AG10803 (cell line): ENCODE measurements around the gene RBM20.

ENCODE experiments used
- DNase-seq: peaks from one replicate; pipeline ENCODE4 v3.0.0; 2010; ENCODE audit warnings: low read depth
- H3K4me3 ChIP-seq: 2 replicates; pipeline ENCODE4 v1.5.1; 2011; ENCODE audit warnings: mild to moderate bottlenecking, low read length, control low read depth
- TF ChIP-seq, protein P1 (sequence below): conservative IDR thresholded peaks from 2 replicates; pipeline ENCODE4 v1.5.1; 2011; ENCODE audit warnings: mild to moderate bottlenecking, low read length, control low read depth, inconsistent platforms

RBM20 gene

DNA sequence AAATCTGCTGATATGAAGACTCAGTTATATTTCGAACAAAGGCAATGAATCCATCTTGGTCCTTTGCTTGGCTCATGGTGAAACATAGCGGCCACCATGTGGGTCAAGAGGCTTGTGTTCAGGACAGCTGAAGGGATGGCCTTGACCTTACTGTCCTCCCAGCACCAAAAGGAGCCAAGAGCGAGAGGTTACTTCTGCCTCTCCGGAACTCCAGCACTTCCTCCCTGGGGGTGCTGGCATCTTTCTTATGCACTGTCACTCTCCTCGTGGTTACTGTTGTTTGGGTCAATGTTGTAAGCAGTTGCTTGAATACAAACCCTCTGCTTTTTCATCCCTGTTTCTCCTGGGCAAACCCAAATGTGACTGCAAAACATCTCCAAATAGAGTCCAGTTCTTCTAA, 100.6 kb downstream of the RBM20 start:
- no peak for DNase-seq
- no peak overlapping the region for H3K4me3 ChIP-seq
- TF ChIP-seq, protein P1, sequence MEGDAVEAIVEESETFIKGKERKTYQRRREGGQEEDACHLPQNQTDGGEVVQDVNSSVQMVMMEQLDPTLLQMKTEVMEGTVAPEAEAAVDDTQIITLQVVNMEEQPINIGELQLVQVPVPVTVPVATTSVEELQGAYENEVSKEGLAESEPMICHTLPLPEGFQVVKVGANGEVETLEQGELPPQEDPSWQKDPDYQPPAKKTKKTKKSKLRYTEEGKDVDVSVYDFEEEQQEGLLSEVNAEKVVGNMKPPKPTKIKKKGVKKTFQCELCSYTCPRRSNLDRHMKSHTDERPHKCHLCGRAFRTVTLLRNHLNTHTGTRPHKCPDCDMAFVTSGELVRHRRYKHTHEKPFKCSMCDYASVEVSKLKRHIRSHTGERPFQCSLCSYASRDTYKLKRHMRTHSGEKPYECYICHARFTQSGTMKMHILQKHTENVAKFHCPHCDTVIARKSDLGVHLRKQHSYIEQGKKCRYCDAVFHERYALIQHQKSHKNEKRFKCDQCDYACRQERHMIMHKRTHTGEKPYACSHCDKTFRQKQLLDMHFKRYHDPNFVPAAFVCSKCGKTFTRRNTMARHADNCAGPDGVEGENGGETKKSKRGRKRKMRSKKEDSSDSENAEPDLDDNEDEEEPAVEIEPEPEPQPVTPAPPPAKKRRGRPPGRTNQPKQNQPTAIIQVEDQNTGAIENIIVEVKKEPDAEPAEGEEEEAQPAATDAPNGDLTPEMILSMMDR = no peak

DNA sequence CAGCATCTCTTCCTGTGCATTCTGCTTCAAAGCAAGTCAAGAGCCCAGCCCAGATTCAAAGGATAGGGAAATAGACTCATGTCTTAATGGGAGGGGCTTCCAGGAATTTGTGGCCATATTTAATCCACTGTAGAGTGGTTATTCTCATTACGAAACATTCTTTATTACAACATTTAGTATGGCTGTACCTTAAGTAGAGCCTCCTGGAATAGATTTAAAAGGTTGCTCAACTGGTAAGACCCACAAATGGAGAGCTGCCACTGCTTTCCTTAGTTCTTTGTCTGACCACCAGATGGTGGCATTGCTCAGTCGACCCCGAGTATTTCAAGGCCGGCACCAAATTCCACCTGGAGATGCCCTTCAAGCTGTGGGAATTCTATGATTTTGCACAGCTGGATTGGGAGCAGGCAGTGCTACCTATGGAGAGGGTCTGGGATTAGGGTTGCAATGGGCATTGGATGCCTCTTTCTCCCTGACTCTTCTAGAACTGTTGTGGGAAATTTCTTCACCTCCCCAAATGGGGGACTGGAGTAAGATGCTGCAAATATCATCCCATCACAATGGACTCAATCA, 102.2 kb downstream of the RBM20 start:
- no peak overlapping the region for H3K4me3 ChIP-seq
- DNase-seq = peak; percentile 80
- TF ChIP-seq, protein P1 = peak; percentile 82

DNA sequence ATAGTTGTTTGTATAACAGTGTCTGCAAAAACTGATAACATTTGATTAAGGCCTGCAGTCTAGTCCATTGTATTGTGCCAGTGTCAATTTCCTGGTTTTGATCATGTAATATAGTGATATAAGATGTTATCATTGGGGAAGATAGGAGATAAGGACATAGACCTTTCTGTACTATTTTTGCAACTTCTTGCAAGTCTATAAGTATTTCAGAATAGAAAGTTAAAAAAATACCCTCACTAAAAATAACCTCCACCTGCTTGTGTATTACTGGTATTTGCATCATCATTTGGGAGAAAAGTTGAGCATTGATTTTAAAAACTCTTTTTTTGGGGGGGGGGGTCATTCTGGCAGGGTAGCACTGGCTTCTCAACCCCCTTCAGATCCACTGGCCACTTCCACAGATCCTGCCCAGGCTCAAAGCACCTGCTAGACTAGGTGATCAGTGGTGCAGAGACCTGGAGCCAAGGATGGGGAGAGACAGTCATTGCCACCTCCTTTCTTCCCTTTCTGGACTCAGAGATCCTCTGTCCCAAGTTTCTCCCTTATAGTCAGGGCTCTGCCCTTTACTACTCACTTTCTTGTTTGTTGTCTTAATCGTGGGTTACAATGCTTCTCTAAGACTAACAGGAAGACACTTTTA, 103.0 kb downstream of the RBM20 start:
- DNase-seq = no peak
- no peak overlapping the region for H3K4me3 ChIP-seq
- TF ChIP-seq, protein P1 = no peak

DNA sequence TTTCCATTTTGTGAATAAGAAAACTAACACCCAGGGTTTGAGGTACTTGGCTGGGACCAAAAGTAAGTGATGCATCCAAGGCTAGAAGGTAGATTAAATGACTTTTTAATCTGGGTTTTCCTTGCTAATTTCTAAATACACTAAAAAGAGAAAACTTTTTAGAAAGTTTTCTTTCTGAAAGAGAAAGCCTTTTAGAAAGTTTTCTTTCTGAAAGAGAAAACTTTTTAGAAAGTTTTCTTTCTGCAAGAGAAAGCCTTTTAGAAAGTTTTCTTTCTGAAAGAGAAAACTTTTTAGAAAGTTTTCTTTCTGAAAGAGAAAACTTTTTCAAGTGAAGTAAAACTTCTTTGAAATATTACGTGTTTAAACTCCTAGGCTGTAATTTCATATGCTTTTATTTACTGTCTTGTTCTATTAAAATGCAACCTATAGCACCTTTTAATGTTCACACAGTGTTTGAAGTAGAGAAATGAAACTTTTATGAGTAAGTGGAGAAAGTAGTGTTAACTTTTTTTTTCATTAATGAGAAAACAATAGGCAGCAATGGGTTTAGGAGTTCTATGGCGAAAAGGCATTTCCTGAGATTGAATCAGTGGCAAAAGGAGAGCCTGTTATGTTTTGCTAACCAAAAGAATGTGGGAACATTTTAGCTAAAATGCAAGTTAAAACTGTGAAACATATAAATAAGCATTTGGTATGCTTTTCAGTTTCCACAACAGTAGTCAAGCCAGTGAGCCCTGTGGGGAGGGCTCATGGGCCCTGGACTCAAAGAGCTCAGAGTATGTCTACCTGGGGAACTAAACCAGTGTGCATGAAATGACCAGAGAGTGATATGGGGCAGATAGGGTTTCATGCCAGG, 103.7 kb downstream of the RBM20 start:
- TF ChIP-seq, protein P1 = no peak
- H3K4me3 ChIP-seq = no peak overlapping the region
- DNase-seq = peak; percentile 75

DNA sequence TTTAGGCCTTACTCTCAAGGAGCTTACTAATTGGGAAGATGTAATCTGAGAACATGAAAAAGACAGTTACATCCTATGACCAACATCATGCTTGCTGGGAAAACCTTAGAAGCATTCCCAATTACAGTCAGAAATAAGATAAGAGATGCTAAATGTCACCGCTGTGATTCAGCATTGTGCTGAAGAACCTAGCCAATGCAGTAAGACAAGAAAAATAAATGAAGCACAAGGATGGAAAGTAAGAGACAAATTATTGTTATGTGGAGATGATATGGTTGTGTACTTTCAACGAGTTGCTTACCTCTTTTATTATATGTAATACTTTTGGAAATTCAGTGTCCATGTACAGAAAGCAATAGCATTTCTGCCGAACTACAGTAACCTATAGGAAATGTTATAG, 104.8 kb downstream of the RBM20 start:
- TF ChIP-seq, protein P1 = no peak
- DNase-seq = no peak
- no peak overlapping the region for H3K4me3 ChIP-seq

DNA sequence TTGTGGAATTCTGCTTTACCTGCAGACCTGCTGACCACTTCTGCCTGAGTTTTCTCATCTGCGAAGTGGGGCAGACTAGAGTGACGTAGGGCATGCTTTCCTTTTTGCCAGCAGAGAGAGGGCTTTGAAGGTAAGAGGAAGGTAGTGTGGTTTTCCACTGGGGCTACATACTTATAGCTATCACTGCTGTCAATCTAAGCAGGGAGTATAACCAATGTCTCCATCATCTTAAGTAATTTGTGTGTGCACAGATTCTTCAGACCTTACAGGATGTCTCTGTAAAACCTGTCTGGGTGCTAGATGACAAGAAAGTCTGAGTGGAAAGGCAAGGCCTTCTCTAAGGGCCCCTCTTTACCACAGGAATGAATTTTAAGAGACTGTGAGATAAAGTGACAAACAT, 106.8 kb downstream of the RBM20 start:
- H3K4me3 ChIP-seq = no peak overlapping the region
- TF ChIP-seq, protein P1 = no peak
- DNase-seq = no peak
